ENCODE data around the gene TTBK1. TPM values are rescaled to one million over a fixed set of nuclear protein-coding genes. Genes with fewer than 3 reads are reported as not detected.

TTBK1 gene
- total and polyA plus RNA-seq, 2 of the 4 experiments (the other 2 are of a cell fraction) = 0.02 TPM; not detected in 1

- no peaks in the 10 kb centered on the region for H4K20me1 ChIP-seq (ENCODE audit: insufficient read depth, low read length)
- no peak overlapping the region for H2BK120ac ChIP-seq (ENCODE audit: low read depth, low read length)
- BruUV-seq (replicated peaks) = no TSS peak
- no peaks in the 10 kb centered on the region for H3K9me3 ChIP-seq (ENCODE audit: control insufficient read depth, insufficient read depth, low read length)
- no peak overlapping the region for H2AK5ac ChIP-seq (ENCODE audit: low read depth, low read length)
- H3K36me3 ChIP-seq (ENCODE audit: control insufficient read depth, insufficient read depth, low read length) = no peaks in the 10 kb centered on the region
- no peak overlapping the region for H2BK5ac ChIP-seq (ENCODE audit: low read depth, low read length, poor library complexity, severe bottlenecking)
- H3K4me2 ChIP-seq (ENCODE audit: low read depth, low read length) = no peak overlapping the region
- ATAC-seq (ENCODE audit: low read depth) = no peak
- H4K8ac ChIP-seq (ENCODE audit: low read depth in 2 of 2, low read length in 2 of 2) = no peak overlapping the region
- no peak overlapping the region for H3K56ac ChIP-seq (ENCODE audit: extremely low read depth, insufficient read depth, low read length)
- H3K27me3 ChIP-seq (ENCODE audit: control insufficient read depth, insufficient read depth, low read length) = peaks cover 37% of the 10 kb centered on the region
- POLR2A ChIA-PET (ENCODE audit: unreplicated experiment) = no interaction called here
- H2AK9ac ChIP-seq (replicated peaks; ENCODE audit: low read depth, low read length, poor library complexity) = no peak overlapping the region
- no peak overlapping the region for H4K5ac ChIP-seq (ENCODE audit: low read depth, low read length)
- whole genome bisulfite sequencing, 2 experiments (ENCODE audit: extremely low coverage in 2 of 2, insufficient read length in 1 of 2) = no CpG with 5 or more reads among the region's 3 CpGs
- no peak overlapping the region for H3K9ac ChIP-seq (ENCODE audit: low read depth, low read length)
- no peak overlapping the region for H2AFZ ChIP-seq (replicated peaks; ENCODE audit: low read length, poor library complexity)
- intact Hi-C loops (cut with micrococcal nuclease) (no loop called here), in situ Hi-C loops (cut with MboI; ENCODE audit: low sequenced_read_pairs) (no loop called here), dilution Hi-C loops (cut with HindIII; ENCODE audit: low sequenced_read_pairs, unreplicated experiment) (no loop called here)
- DNase-seq = no peak
- TF ChIP-seq SMC3 (IDR thresholded peaks at IDR 0.05; ENCODE audit: low read depth, low read length) (no peak), FOS (IDR thresholded peaks at IDR 0.05; ENCODE audit: low read depth, low read length) (no peak), POLR2A (IDR thresholded peaks at IDR 0.05; ENCODE audit: low read depth, low read length) (no peak), RFX5 (IDR thresholded peaks at IDR 0.05; ENCODE audit: low read depth, low read length) (no peak), CTCF (conservative IDR thresholded peaks at IDR 0.05; ENCODE audit: low read depth, low read length) (no peak), USF2 (IDR thresholded peaks at IDR 0.05; ENCODE audit: low read depth, low read length) (no peak), MXI1 (IDR thresholded peaks at IDR 0.05; ENCODE audit: borderline replicate concordance, low read depth, low read length) (no peak), CEBPB (IDR thresholded peaks at IDR 0.05; ENCODE audit: low read depth, low read length) (no peak), RCOR1 (IDR thresholded peaks at IDR 0.05; ENCODE audit: insufficient replicate concordance, low read length) (no peak), NFE2L2 (IDR thresholded peaks at IDR 0.05; ENCODE audit: low read depth, low read length) (no peak), MAFK (IDR thresholded peaks at IDR 0.05; ENCODE audit: low read depth, low read length) (no peak), BHLHE40 (IDR thresholded peaks at IDR 0.05; ENCODE audit: low read depth, low read length) (no peak), RAD21 (IDR thresholded peaks at IDR 0.05; ENCODE audit: low read length) (no peak), ELK1 (IDR thresholded peaks at IDR 0.05; ENCODE audit: borderline replicate concordance, low read depth, low read length) (no peak), MAZ (IDR thresholded peaks at IDR 0.05; ENCODE audit: borderline replicate concordance, low read depth, low read length) (no peak), CHD1 (IDR thresholded peaks at IDR 0.05; ENCODE audit: low read depth, low read length) (no peak)
- H4K91ac ChIP-seq (ENCODE audit: insufficient read depth, low read depth, low read length) = no peak overlapping the region
- no peak overlapping the region for H3K4ac ChIP-seq (ENCODE audit: low read depth, low read length)
- H3K4me1 ChIP-seq (ENCODE audit: control insufficient read depth, insufficient read depth, low read length) = no peaks in the 10 kb centered on the region; the same call in 1 of the 2 replicates
- H2BK20ac ChIP-seq (ENCODE audit: low read depth, low read length) = no peak overlapping the region
- no peaks in the 10 kb centered on the region for H3K9me1 ChIP-seq (ENCODE audit: insufficient read depth, low read length)
- H2BK15ac ChIP-seq (ENCODE audit: low read depth, low read length) = no peak overlapping the region
- H3K23ac ChIP-seq (ENCODE audit: low read depth, low read length) = no peak overlapping the region
- H3K4me3 ChIP-seq (ENCODE audit: insufficient read depth, low read depth, low read length) = no peak overlapping the region
- CTCF ChIA-PET = no interaction called here
- no peak overlapping the region for H3K27ac ChIP-seq (ENCODE audit: insufficient read depth, low read length)
- no peak overlapping the region for H3K18ac ChIP-seq (ENCODE audit: low read depth, low read length)
- H3K79me1 ChIP-seq (ENCODE audit: low read depth in 1 of 2, low read length in 2 of 2) = no peaks in the 10 kb centered on the region
- H3K14ac ChIP-seq (replicated peaks; ENCODE audit: low read depth, low read length) = no peak overlapping the region
These were observed 68.4 kb downstream of the TTBK1 start for GRCh38 chr6:43311666-43312065.
